ENCODE results near the gene MAP3K14.

The MAP3K14 gene

GRCh38 chr17:45224671-45225050 lies 92.2 kb downstream of the MAP3K14 start:
- H3K4me1 ChIP-seq (ENCODE audit: low read depth, poor library complexity, severe bottlenecking), result peaks cover 69% of the 10 kb centered on the region
- H3K36me3 ChIP-seq (ENCODE audit: insufficient read depth), result no peaks in the 10 kb centered on the region
- peak overlapping the region; percentile 100 for H3K4me2 ChIP-seq
- H3K27me3 ChIP-seq (ENCODE audit: insufficient read depth, low read depth), result no peaks in the 10 kb centered on the region
- peak overlapping the region; percentile 97 for H3K27ac ChIP-seq
- no peak overlapping the region for H3K4me3 ChIP-seq (IDR thresholded peaks at IDR 0.05; ENCODE audit: insufficient read depth, low read depth, low read length)
- H3K79me2 ChIP-seq (ENCODE audit: insufficient read depth, low read depth), result peaks cover 92% of the 10 kb centered on the region
- peak overlapping the region; percentile 83; the same call in 1 of the 2 replicates for H3K9ac ChIP-seq
- H4K20me1 ChIP-seq (ENCODE audit: insufficient read depth), result no peaks in the 10 kb centered on the region
- TF ChIP-seq CTCF (conservative IDR thresholded peaks at IDR 0.05; ENCODE audit: low read depth, low read length), result no peak
- no peak overlapping the region for H2AFZ ChIP-seq (ENCODE audit: low read depth)

- peak overlapping the region; percentile 83 for H3K9ac ChIP-seq
- H2AFZ ChIP-seq (ENCODE audit: low read depth), result no peak overlapping the region
- H3K27me3 ChIP-seq (ENCODE audit: insufficient read depth, low read depth), result no peaks in the 10 kb centered on the region
- H3K4me3 ChIP-seq (IDR thresholded peaks at IDR 0.05; ENCODE audit: insufficient read depth, low read depth, low read length), result no peak overlapping the region
- no peak; the same call in 1 of the 2 replicates for TF ChIP-seq CTCF (conservative IDR thresholded peaks at IDR 0.05; ENCODE audit: low read depth, low read length)
- no peaks in the 10 kb centered on the region for H3K36me3 ChIP-seq (ENCODE audit: insufficient read depth)
- H3K4me1 ChIP-seq (ENCODE audit: low read depth, poor library complexity, severe bottlenecking), result peaks cover 71% of the 10 kb centered on the region
- peak overlapping the region; percentile 97 for H3K27ac ChIP-seq
- H3K79me2 ChIP-seq (ENCODE audit: insufficient read depth, low read depth), result peaks cover 83% of the 10 kb centered on the region
- H3K4me2 ChIP-seq, result peak overlapping the region; percentile 100
- no peaks in the 10 kb centered on the region for H4K20me1 ChIP-seq (ENCODE audit: insufficient read depth)
These were observed 93.0 kb downstream of the MAP3K14 start for GRCh38 chr17:45223539-45224528.

GRCh38 chr17:45222996-45223538 lies 93.8 kb downstream of the MAP3K14 start:
- no peaks in the 10 kb centered on the region for H3K27me3 ChIP-seq (ENCODE audit: insufficient read depth, low read depth)
- no peaks in the 10 kb centered on the region for H3K36me3 ChIP-seq (ENCODE audit: insufficient read depth)
- H3K4me3 ChIP-seq (IDR thresholded peaks at IDR 0.05; ENCODE audit: insufficient read depth, low read depth, low read length), result no peak overlapping the region
- no peak for TF ChIP-seq CTCF (conservative IDR thresholded peaks at IDR 0.05; ENCODE audit: low read depth, low read length)
- peaks cover 76% of the 10 kb centered on the region for H3K79me2 ChIP-seq (ENCODE audit: insufficient read depth, low read depth)
- H3K27ac ChIP-seq, result peak overlapping the region; percentile 97
- peak overlapping the region; percentile 83 for H3K9ac ChIP-seq
- H4K20me1 ChIP-seq (ENCODE audit: insufficient read depth), result no peaks in the 10 kb centered on the region
- H3K4me2 ChIP-seq, result peak overlapping the region; percentile 100
- no peak overlapping the region for H2AFZ ChIP-seq (ENCODE audit: low read depth)
- H3K4me1 ChIP-seq (ENCODE audit: low read depth, poor library complexity, severe bottlenecking), result peaks cover 66% of the 10 kb centered on the region

GRCh38 chr17:45222289-45222995 lies 94.4 kb downstream of the MAP3K14 start:
- Histone ChIP-seq H3K27ac (peak overlapping the region; percentile 97), H3K79me2 (ENCODE audit: insufficient read depth, low read depth) (peaks cover 69% of the 10 kb centered on the region)

More at GRCh38 chr17:45222289-45222995, 94.4 kb downstream of the MAP3K14 start:
- peaks cover 60% of the 10 kb centered on the region for H3K4me1 ChIP-seq (ENCODE audit: low read depth, poor library complexity, severe bottlenecking)
- peak overlapping the region; percentile 83 for H3K9ac ChIP-seq
- no peak overlapping the region for H2AFZ ChIP-seq (ENCODE audit: low read depth)
- TF ChIP-seq CTCF (conservative IDR thresholded peaks at IDR 0.05; ENCODE audit: low read depth, low read length), result no peak
- H3K4me3 ChIP-seq (IDR thresholded peaks at IDR 0.05; ENCODE audit: insufficient read depth, low read depth, low read length), result no peak overlapping the region
- H3K4me2 ChIP-seq, result peak overlapping the region; percentile 100
- H4K20me1 ChIP-seq (ENCODE audit: insufficient read depth), result no peaks in the 10 kb centered on the region
- no peaks in the 10 kb centered on the region for H3K27me3 ChIP-seq (ENCODE audit: insufficient read depth, low read depth)
- H3K36me3 ChIP-seq (ENCODE audit: insufficient read depth), result no peaks in the 10 kb centered on the region
